ENCODE data around the gene CD99L2.

GRCh38 chrX:150777328-150777992 is 121.0 kb downstream of the CD99L2 start:
- TF ChIP-seq, protein P1, sequence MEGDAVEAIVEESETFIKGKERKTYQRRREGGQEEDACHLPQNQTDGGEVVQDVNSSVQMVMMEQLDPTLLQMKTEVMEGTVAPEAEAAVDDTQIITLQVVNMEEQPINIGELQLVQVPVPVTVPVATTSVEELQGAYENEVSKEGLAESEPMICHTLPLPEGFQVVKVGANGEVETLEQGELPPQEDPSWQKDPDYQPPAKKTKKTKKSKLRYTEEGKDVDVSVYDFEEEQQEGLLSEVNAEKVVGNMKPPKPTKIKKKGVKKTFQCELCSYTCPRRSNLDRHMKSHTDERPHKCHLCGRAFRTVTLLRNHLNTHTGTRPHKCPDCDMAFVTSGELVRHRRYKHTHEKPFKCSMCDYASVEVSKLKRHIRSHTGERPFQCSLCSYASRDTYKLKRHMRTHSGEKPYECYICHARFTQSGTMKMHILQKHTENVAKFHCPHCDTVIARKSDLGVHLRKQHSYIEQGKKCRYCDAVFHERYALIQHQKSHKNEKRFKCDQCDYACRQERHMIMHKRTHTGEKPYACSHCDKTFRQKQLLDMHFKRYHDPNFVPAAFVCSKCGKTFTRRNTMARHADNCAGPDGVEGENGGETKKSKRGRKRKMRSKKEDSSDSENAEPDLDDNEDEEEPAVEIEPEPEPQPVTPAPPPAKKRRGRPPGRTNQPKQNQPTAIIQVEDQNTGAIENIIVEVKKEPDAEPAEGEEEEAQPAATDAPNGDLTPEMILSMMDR (IDR thresholded peaks at IDR 0.05): no peak
- TF ChIP-seq POLR2AphosphoS5 (IDR thresholded peaks at IDR 0.05): no peak
